Measurements from ENCODE around the gene BTBD9. TPM values are rescaled to one million over a fixed set of nuclear protein-coding genes. Genes with fewer than 3 reads are reported as not detected.

The BTBD9 gene
- total and polyA plus RNA-seq, 2 donors (not counting 1 experiment from before 2014, with no cell fraction given) = 4.1 to 48.9 TPM

DNA sequence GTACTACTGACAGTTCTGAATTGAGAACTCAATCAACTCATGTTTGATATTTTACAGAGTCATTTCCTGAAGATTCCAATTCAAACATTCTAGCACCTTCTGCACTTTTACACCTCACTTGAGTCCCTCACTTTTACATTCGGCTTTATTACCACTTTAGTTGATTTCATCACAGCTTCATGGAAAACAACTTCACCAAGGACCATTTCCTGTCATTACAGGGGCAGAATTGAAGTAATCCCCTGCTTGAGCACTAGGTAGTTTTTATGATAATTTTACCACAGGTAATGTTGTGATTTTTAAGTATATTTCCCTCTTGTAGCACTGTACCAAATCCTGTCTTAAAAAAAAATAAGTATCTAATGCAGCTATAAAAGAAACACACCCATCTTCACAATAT is 312.9 kb downstream of the BTBD9 start:
- DNase-seq = no peak
- H3K9me3 Mint-ChIP-seq (ENCODE audit: insufficient read depth) = no peaks in the 10 kb centered on the region
- ChIA-PET POLR2A (no interaction called here), CTCF (no interaction called here)
- H3K4me2 ChIP-seq (replicated peaks; ENCODE audit: low read depth, low read length, poor library complexity, severe bottlenecking) = no peak overlapping the region
- no peaks in the 10 kb centered on the region for H4K20me1 ChIP-seq (ENCODE audit: control insufficient read depth, insufficient read depth, low read length, poor library complexity, severe bottlenecking)
- H3K36me3 ChIP-seq (replicated peaks in 1 of 2; ENCODE audit: control extremely low read depth in 1 of 2, control insufficient read depth in 1 of 2, extremely low read depth in 1 of 2, insufficient read depth in 2 of 2, low read length in 1 of 2) = peaks cover 0 to 3% of the 10 kb centered on the region in 2 experiments
- H3K27me3 ChIP-seq (replicated peaks in 1 of 4; ENCODE audit: control extremely low read depth in 1 of 4, control insufficient read depth in 3 of 4, insufficient read depth in 4 of 4, low read length in 3 of 4) = no peaks in the 10 kb centered on the region
- H3K27ac ChIP-seq (ENCODE audit: low read length in 2 of 2) = no peak overlapping the region
- intact Hi-C loops (cut with micrococcal nuclease) = no loop called here
- no peak for ATAC-seq (ENCODE audit: low read depth)
- TF ChIP-seq, protein P1, sequence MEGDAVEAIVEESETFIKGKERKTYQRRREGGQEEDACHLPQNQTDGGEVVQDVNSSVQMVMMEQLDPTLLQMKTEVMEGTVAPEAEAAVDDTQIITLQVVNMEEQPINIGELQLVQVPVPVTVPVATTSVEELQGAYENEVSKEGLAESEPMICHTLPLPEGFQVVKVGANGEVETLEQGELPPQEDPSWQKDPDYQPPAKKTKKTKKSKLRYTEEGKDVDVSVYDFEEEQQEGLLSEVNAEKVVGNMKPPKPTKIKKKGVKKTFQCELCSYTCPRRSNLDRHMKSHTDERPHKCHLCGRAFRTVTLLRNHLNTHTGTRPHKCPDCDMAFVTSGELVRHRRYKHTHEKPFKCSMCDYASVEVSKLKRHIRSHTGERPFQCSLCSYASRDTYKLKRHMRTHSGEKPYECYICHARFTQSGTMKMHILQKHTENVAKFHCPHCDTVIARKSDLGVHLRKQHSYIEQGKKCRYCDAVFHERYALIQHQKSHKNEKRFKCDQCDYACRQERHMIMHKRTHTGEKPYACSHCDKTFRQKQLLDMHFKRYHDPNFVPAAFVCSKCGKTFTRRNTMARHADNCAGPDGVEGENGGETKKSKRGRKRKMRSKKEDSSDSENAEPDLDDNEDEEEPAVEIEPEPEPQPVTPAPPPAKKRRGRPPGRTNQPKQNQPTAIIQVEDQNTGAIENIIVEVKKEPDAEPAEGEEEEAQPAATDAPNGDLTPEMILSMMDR (IDR thresholded peaks at IDR 0.05) = no peak
- no peak for TF ChIP-seq EZH2 (IDR thresholded peaks at IDR 0.05; ENCODE audit: borderline replicate concordance, insufficient read depth, low read depth, low read length, poor library complexity, severe bottlenecking)
- H3K27ac Mint-ChIP-seq = no peak overlapping the region
- H3K9ac ChIP-seq (ENCODE audit: low read length) = no peak overlapping the region
- H3K9me3 ChIP-seq (ENCODE audit: control extremely low read depth in 1 of 3, control insufficient read depth in 2 of 3, insufficient read depth in 1 of 3, low read length in 2 of 3) = no peaks in the 10 kb centered on the region
- H3K4me3 Mint-ChIP-seq = no peak overlapping the region
- H3K79me2 ChIP-seq (ENCODE audit: control insufficient read depth, insufficient read depth, low read length) = no peaks in the 10 kb centered on the region
- peaks cover 3% of the 10 kb centered on the region for H3K4me1 Mint-ChIP-seq
- no peaks in the 10 kb centered on the region for H3K27me3 Mint-ChIP-seq
- WGBS (ENCODE audit: insufficient coverage) = no CpG with 5 or more reads among the region's 1 CpG
- H3K4me1 ChIP-seq (ENCODE audit: control insufficient read depth in 2 of 2, insufficient read depth in 2 of 2, low read length in 2 of 2) = no peaks in the 10 kb centered on the region
- no peak overlapping the region for H2AFZ ChIP-seq (ENCODE audit: insufficient read depth, low read depth, low read length, poor library complexity, severe bottlenecking)
- no peak overlapping the region for H3K4me3 ChIP-seq (ENCODE audit: control extremely low read depth in 1 of 5, extremely low read depth in 1 of 5, insufficient read depth in 1 of 5, low read depth in 2 of 5, low read length in 4 of 5)

DNA sequence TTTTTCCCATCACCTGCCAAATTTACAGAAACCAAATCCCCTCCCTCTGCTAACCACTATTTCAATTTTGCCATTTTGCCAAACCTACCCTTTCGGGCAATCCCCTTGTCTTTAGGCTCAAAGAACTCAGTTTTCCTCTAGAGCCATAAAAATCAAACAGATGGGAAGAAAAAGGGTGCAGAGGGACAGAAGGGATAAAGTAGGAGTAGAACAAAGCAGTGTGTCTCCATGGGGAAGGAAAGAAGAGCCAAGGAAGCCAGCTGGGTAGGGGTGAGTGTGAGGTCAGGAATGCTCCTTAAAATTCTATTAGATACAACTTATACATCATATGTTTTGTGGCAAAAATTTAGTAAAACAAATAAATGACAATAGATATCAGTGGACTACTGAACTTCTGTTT is 316.5 kb downstream of the BTBD9 start:
- Histone ChIP-seq H3K4me1 (ENCODE audit: control insufficient read depth in 2 of 2, insufficient read depth in 2 of 2, low read length in 2 of 2) (peaks cover 0 to 14% of the 10 kb centered on the region in 2 donors), H3K4me3 (ENCODE audit: control extremely low read depth in 1 of 5, extremely low read depth in 1 of 5, insufficient read depth in 1 of 5, low read depth in 2 of 5, low read length in 4 of 5) (no peak overlapping the region), H3K79me2 (ENCODE audit: control insufficient read depth, insufficient read depth, low read length) (no peaks in the 10 kb centered on the region), H3K36me3 (replicated peaks in 1 of 2; ENCODE audit: control extremely low read depth in 1 of 2, control insufficient read depth in 1 of 2, extremely low read depth in 1 of 2, insufficient read depth in 2 of 2, low read length in 1 of 2) (peaks cover 0 to 7% of the 10 kb centered on the region in 2 experiments), H3K27ac (ENCODE audit: low read length in 2 of 2) (no peak overlapping the region), H3K9me3 (ENCODE audit: control extremely low read depth in 1 of 3, control insufficient read depth in 2 of 3, insufficient read depth in 1 of 3, low read length in 2 of 3) (peaks cover 0 to 3% (median 0%) of the 10 kb centered on the region in 3 donors), H4K20me1 (ENCODE audit: control insufficient read depth, insufficient read depth, low read length, poor library complexity, severe bottlenecking) (no peaks in the 10 kb centered on the region), H3K27me3 (replicated peaks in 1 of 4; ENCODE audit: control extremely low read depth in 1 of 4, control insufficient read depth in 3 of 4, insufficient read depth in 4 of 4, low read length in 3 of 4) (no peaks in the 10 kb centered on the region), H3K9ac (ENCODE audit: low read length) (no peak overlapping the region), H3K4me2 (replicated peaks; ENCODE audit: low read depth, low read length, poor library complexity, severe bottlenecking) (no peak overlapping the region), H2AFZ (ENCODE audit: insufficient read depth, low read depth, low read length, poor library complexity, severe bottlenecking) (no peak overlapping the region)
- no CpG with 5 or more reads among the region's 1 CpG for whole genome bisulfite sequencing (ENCODE audit: insufficient coverage)
- Mint-ChIP-seq H3K27ac (no peak overlapping the region), H3K4me3 (no peak overlapping the region), H3K27me3 (no peaks in the 10 kb centered on the region), H3K4me1 (peaks cover 18% of the 10 kb centered on the region), H3K9me3 (ENCODE audit: insufficient read depth) (no peaks in the 10 kb centered on the region)
- intact Hi-C loops (cut with micrococcal nuclease) = no loop called here
- CTCF ChIA-PET = no interaction called here
- no peak for ATAC-seq (ENCODE audit: low read depth)
- DNase-seq = no peak
- no peak for TF ChIP-seq EZH2 (IDR thresholded peaks at IDR 0.05; ENCODE audit: borderline replicate concordance, insufficient read depth, low read depth, low read length, poor library complexity, severe bottlenecking)
- TF ChIP-seq, protein P1 (IDR thresholded peaks at IDR 0.05) = no peak
- POLR2A ChIA-PET = no interaction called here

All from B cell (primary cell).